ENCODE data around the gene MRPS31. TPM values are rescaled to one million over a fixed set of nuclear protein-coding genes. Genes with fewer than 3 reads are reported as not detected.

Gene MRPS31
- 10 to 100 TPM; 13.6 to 19.6 (median 13.8) TPM for total RNA-seq
- total RNA-seq (2013), result 38.8 TPM

DNA sequence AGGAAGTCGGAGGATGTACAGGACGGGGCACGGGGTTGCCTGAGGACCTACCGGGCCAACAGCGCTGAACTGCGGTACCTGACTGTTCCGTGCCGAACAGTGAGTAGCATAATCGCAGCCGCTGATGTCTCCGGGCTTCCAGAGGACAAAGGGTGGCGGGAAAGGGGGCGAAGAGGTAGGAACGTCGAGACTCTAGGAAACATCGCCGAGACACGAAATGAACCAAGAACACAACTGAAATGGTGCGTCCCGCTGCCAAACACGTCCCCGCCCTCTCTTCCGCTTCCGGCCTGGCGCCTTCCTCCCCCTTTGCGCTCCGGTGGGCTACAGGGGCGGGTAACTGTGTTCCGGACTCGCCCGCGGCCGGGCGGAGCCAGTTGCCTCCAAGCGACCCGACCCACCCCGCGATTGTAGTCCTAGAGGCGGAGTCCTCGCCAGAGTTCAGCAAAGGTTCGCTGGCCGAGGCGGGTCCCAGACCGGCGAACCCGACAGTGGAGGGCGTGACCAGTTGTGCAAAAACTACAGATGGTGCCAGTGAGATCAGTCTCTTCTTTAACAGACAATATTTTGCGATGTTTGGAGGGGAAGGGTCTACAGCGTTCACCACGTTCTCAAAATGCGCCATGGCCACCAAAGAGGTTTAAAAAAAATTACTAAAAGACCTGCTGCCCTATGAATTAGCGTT lies at the start of gene MRPS31:
MRPS31 (minus strand) TSS at position 257 of the 685 bp plus-strand sequence; CDS start at position 203, 54 bp downstream.
- no peaks in the 10 kb centered on the region for H3K36me3 Mint-ChIP-seq
- no peaks in the 10 kb centered on the region for H3K27me3 Mint-ChIP-seq (ENCODE audit: low read depth in 2 of 2)
- Histone ChIP-seq H3K4me3 (ENCODE audit: low read length) (peak within 1 kb of the TSS; percentile 78), H3K9me3 (ENCODE audit: control insufficient read depth, insufficient read depth, low read length) (no peaks in the 10 kb centered on the region), H3K4me1 (ENCODE audit: control insufficient read depth, insufficient read depth, low read length) (peaks cover 13% of the 10 kb centered on the region), H3K27ac (ENCODE audit: low read length) (peak within 1 kb of the TSS; percentile 75), H3K36me3 (ENCODE audit: control insufficient read depth, insufficient read depth, low read length) (peaks cover 2% of the 10 kb centered on the region), H3K27me3 (ENCODE audit: control insufficient read depth, insufficient read depth, low read length) (no peaks in the 10 kb centered on the region)
- peaks cover 13 to 19% of the 10 kb centered on the region in 2 donors for H3K4me1 Mint-ChIP-seq
- intact Hi-C loops (cut with micrococcal nuclease), result loop anchor here (2.0 to 10.0 kb wide), 3 partner anchors 18 to 382 kb away; partner anchors contain the start of genes SLC25A15 and WBP4
- peak within 1 kb of the TSS; percentile 97 for H3K4me3 Mint-ChIP-seq
- TF ChIP-seq, protein P1, sequence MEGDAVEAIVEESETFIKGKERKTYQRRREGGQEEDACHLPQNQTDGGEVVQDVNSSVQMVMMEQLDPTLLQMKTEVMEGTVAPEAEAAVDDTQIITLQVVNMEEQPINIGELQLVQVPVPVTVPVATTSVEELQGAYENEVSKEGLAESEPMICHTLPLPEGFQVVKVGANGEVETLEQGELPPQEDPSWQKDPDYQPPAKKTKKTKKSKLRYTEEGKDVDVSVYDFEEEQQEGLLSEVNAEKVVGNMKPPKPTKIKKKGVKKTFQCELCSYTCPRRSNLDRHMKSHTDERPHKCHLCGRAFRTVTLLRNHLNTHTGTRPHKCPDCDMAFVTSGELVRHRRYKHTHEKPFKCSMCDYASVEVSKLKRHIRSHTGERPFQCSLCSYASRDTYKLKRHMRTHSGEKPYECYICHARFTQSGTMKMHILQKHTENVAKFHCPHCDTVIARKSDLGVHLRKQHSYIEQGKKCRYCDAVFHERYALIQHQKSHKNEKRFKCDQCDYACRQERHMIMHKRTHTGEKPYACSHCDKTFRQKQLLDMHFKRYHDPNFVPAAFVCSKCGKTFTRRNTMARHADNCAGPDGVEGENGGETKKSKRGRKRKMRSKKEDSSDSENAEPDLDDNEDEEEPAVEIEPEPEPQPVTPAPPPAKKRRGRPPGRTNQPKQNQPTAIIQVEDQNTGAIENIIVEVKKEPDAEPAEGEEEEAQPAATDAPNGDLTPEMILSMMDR (IDR thresholded peaks at IDR 0.05), result no peak
- peak within 1 kb of the TSS; percentile 92 to 95 for H3K27ac Mint-ChIP-seq
- no peaks in the 10 kb centered on the region for H3K9me3 Mint-ChIP-seq
- WGBS (ENCODE audit: insufficient coverage), result under 1% methylated on average over 52 of the region's 52 CpGs
- peak; percentile 93 to 96 for DNase-seq
- ATAC-seq, result peak; percentile 97 to 100 (median 98)

DNA sequence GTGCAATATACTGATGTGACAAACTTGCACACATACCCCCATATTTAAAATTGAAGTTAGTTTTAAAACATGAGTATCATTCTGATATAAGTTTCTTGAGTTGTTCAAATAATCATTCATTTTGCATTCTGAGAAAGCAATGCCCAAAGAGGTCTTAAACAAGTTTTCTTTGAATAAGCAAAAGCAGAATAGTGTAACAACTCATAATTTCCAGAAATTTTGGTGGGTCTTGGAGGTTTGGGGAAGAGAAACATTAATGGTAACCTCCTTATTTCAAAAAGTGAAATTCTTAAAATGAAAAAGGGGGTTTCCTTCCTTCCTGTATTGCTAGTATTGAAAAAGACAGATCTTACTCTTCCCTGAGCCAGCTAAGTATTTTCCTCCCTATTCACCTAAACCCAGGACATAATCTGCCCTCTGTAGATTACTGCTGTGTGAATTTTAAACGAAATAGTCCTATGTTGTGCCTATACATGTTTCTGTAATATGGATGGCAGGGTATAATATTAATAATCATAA lies 48.9 kb upstream of the MRPS31 start:
- DNase-seq (no peak), ATAC-seq (no peak)
- no peaks in the 10 kb centered on the region for H3K27me3 ChIP-seq (ENCODE audit: control insufficient read depth, insufficient read depth, low read length)
- Mint-ChIP-seq H3K27ac (no peak overlapping the region), H3K27me3 (ENCODE audit: low read depth in 2 of 2) (no peaks in the 10 kb centered on the region), H3K36me3 (peaks cover 15% of the 10 kb centered on the region), H3K4me3 (no peak overlapping the region), H3K9me3 (no peaks in the 10 kb centered on the region), H3K4me1 (no peaks in the 10 kb centered on the region)
- no peak overlapping the region for H3K27ac ChIP-seq (ENCODE audit: low read length)
- no peaks in the 10 kb centered on the region for H3K36me3 ChIP-seq (ENCODE audit: control insufficient read depth, insufficient read depth, low read length)
- no peak overlapping the region for H3K4me3 ChIP-seq (ENCODE audit: low read length)
- intact Hi-C loops (cut with micrococcal nuclease), result no loop called here
- TF ChIP-seq, protein P1 (IDR thresholded peaks at IDR 0.05), result no peak
- 50% methylated on average over 1 of the region's 1 CpG for WGBS (ENCODE audit: insufficient coverage)
- H3K9me3 ChIP-seq (ENCODE audit: control insufficient read depth, insufficient read depth, low read length), result no peaks in the 10 kb centered on the region
- H3K4me1 ChIP-seq (ENCODE audit: control insufficient read depth, insufficient read depth, low read length), result no peaks in the 10 kb centered on the region

DNA sequence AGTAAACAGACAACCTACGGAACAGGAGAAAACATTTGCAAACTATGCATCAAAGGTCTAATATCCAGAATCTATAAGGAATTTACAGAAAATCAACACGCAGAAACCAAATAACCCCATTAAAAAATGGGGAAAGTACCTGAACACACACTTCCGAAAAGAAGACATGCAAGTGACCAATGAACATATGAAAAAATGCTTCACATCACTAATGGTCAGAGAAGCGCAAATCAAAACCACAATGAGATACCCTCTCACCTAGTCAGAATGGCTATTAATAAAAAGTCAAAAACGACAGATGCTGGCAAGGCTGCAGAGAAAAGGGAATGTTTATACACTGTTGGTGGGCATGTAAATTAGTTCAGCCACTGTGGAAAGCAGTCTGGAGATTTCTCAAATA lies 47.9 kb upstream of the MRPS31 start:
- H3K27ac Mint-ChIP-seq, result no peak overlapping the region

More for the DNA sequence above, 47.9 kb upstream of the MRPS31 start:
- intact Hi-C loops (cut with micrococcal nuclease), result no loop called here
- no peak overlapping the region for H3K4me3 ChIP-seq (ENCODE audit: low read length)
- H3K4me3 Mint-ChIP-seq, result no peak overlapping the region
- H3K36me3 ChIP-seq (ENCODE audit: control insufficient read depth, insufficient read depth, low read length), result no peaks in the 10 kb centered on the region
- WGBS (ENCODE audit: insufficient coverage), result 83% methylated on average over 4 of the region's 5 CpGs
- ATAC-seq (no peak), DNase-seq (no peak)
- H3K36me3 Mint-ChIP-seq, result peaks cover 15% of the 10 kb centered on the region
- no peaks in the 10 kb centered on the region for H3K4me1 Mint-ChIP-seq
- H3K4me1 ChIP-seq (ENCODE audit: control insufficient read depth, insufficient read depth, low read length), result peaks cover 3% of the 10 kb centered on the region
- H3K27me3 Mint-ChIP-seq (ENCODE audit: low read depth in 2 of 2), result no peaks in the 10 kb centered on the region
- H3K9me3 Mint-ChIP-seq, result no peaks in the 10 kb centered on the region
- H3K27ac ChIP-seq (ENCODE audit: low read length), result no peak overlapping the region
- TF ChIP-seq, protein P1 (IDR thresholded peaks at IDR 0.05), result no peak
- H3K9me3 ChIP-seq (ENCODE audit: control insufficient read depth, insufficient read depth, low read length), result no peaks in the 10 kb centered on the region
- no peaks in the 10 kb centered on the region for H3K27me3 ChIP-seq (ENCODE audit: control insufficient read depth, insufficient read depth, low read length)

Measured in natural killer cell (primary cell).